ENCODE data around the gene RBFOX1. TPM values are rescaled to one million over a fixed set of nuclear protein-coding genes. Genes with fewer than 3 reads are reported as not detected.

The RBFOX1 gene
- polyA plus RNA-seq, 1 of the 3 experiments (the other 2 are of a cell fraction), result not detected

DNA sequence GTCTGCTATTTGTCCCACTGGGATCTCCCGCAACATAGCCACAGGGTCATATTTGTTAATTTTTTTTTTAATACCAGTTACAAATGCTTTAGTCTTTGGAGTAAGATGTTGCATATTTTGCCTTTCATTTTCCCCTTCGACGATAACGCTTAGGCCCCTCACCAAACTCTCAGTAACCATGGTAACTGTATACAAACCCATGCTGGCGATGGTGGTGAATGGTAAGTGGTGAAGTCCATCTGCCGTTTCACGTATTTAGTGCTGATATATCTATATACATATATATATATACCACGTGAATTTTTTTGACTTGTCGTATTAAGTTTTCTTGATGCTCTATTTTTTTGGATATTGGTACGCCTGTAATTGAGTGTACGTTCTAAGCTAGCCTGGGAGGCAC is 263.7 kb downstream of the RBFOX1 start:
- Histone ChIP-seq H3K4me1 (ENCODE audit: control insufficient read depth in 1 of 2, insufficient read depth in 2 of 2, low read depth in 1 of 2, low read length in 1 of 2) (no peaks in the 10 kb centered on the region), H3K9me2 (no peaks in the 10 kb centered on the region), H2AFZ (ENCODE audit: low read depth) (no peak overlapping the region), H3K4me2 (no peak overlapping the region), H3K27ac (ENCODE audit: low read depth in 2 of 2, low read length in 1 of 2) (no peak overlapping the region), H3K9me3 (peaks cover 5% of the 10 kb centered on the region), H4K20me1 (ENCODE audit: insufficient read depth) (no peaks in the 10 kb centered on the region), H3K79me2 (ENCODE audit: insufficient read depth) (no peaks in the 10 kb centered on the region), H3F3A (replicated peaks; ENCODE audit: insufficient read depth) (no peaks in the 10 kb centered on the region), H3K27me3 (ENCODE audit: insufficient read depth) (no peaks in the 10 kb centered on the region), H3K9ac (no peak overlapping the region), H3K36me3 (replicated peaks in 1 of 2; ENCODE audit: control insufficient read depth in 1 of 2, insufficient read depth in 2 of 2, low read length in 1 of 2) (no peaks in the 10 kb centered on the region), H3K4me3 (ENCODE audit: low read depth in 2 of 2, low read length in 1 of 2) (no peak overlapping the region)
- 64% methylated on average over 11 of the region's 11 CpGs for WGBS (ENCODE audit: low lambda C conversion rate)
- POLR2A ChIA-PET, result no interaction called here
- DNase-seq, result no peak
- CTCF ChIA-PET, result no interaction called here
- no peak for TF ChIP-seq MEF2A (IDR thresholded peaks at IDR 0.05; ENCODE audit: borderline replicate concordance, low read depth)
- TF ChIP-seq TAF1 (IDR thresholded peaks at IDR 0.05; ENCODE audit: borderline replicate concordance, low read depth, low read length), result no peak
- no peak for TF ChIP-seq NFIC (IDR thresholded peaks at IDR 0.05; ENCODE audit: borderline replicate concordance)
- TF ChIP-seq, protein P1, sequence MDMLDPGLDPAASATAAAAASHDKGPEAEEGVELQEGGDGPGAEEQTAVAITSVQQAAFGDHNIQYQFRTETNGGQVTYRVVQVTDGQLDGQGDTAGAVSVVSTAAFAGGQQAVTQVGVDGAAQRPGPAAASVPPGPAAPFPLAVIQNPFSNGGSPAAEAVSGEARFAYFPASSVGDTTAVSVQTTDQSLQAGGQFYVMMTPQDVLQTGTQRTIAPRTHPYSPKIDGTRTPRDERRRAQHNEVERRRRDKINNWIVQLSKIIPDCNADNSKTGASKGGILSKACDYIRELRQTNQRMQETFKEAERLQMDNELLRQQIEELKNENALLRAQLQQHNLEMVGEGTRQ (IDR thresholded peaks at IDR 0.05; ENCODE audit: borderline replicate concordance, low read depth, low read length), result no peak
- TF ChIP-seq NRF1 (IDR thresholded peaks at IDR 0.05; ENCODE audit: low read depth, low read length), result no peak
- no peak for TF ChIP-seq TEAD4 (IDR thresholded peaks at IDR 0.05; ENCODE audit: borderline replicate concordance, insufficient read depth)
- TF ChIP-seq TCF12 (IDR thresholded peaks at IDR 0.05), result no peak

DNA sequence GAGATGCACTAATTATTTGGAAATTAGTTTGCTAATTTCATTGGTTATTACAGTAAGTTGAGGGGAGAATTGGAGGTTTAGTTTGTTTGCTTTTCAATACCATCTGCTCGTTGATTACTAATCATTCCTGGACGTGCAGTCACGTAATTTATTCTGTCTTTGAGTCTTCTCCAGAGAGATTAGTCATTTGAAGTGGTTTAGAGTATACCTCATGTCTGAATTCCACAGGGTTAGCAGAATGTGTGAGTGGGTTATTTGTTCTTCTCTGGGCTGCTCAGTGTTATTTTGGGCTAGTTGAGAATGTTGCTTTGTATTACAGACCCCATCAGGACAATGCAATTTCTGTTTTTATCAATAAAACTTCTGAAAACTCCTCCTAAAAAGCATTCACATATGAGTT is 265.0 kb downstream of the RBFOX1 start:
- no peaks in the 10 kb centered on the region for H3K79me2 ChIP-seq (ENCODE audit: insufficient read depth)
- H3F3A ChIP-seq (replicated peaks; ENCODE audit: insufficient read depth), result no peaks in the 10 kb centered on the region
- H3K9me3 ChIP-seq, result peaks cover 5% of the 10 kb centered on the region
- H3K9me2 ChIP-seq, result no peaks in the 10 kb centered on the region
- TF ChIP-seq EZH2phosphoT487 (IDR thresholded peaks at IDR 0.05; ENCODE audit: borderline replicate concordance, low read depth) (no peak), REST (IDR thresholded peaks at IDR 0.05; ENCODE audit: low read depth, low read length) (no peak), RXRA (IDR thresholded peaks at IDR 0.05; ENCODE audit: borderline replicate concordance, low read depth) (no peak), FOSL2 (IDR thresholded peaks at IDR 0.05; ENCODE audit: borderline replicate concordance, low read depth) (no peak), RFX5 (IDR thresholded peaks at IDR 0.05; ENCODE audit: low read length) (no peak), EP300 (IDR thresholded peaks at IDR 0.05; ENCODE audit: borderline replicate concordance in 1 of 2, low read depth in 1 of 2, low read length in 1 of 2) (no peak), JUND (IDR thresholded peaks at IDR 0.05) (no peak), TCF12 (IDR thresholded peaks at IDR 0.05) (no peak), SMC3 (IDR thresholded peaks at IDR 0.05; ENCODE audit: low read depth, low read length) (no peak), RAD21 (IDR thresholded peaks at IDR 0.05; ENCODE audit: low read length) (no peak), TEAD4 (IDR thresholded peaks at IDR 0.05; ENCODE audit: borderline replicate concordance, insufficient read depth) (no peak), CHD2 (IDR thresholded peaks at IDR 0.05; ENCODE audit: low read length, partially characterized antibody) (no peak), GABPA (IDR thresholded peaks at IDR 0.05; ENCODE audit: low read depth) (no peak), NFIC (IDR thresholded peaks at IDR 0.05; ENCODE audit: borderline replicate concordance) (no peak), SIN3A (IDR thresholded peaks at IDR 0.05; ENCODE audit: borderline replicate concordance, low read depth, low read length) (no peak), TAF1 (IDR thresholded peaks at IDR 0.05; ENCODE audit: borderline replicate concordance, low read depth, low read length) (no peak)
- TF ChIP-seq, protein P2, sequence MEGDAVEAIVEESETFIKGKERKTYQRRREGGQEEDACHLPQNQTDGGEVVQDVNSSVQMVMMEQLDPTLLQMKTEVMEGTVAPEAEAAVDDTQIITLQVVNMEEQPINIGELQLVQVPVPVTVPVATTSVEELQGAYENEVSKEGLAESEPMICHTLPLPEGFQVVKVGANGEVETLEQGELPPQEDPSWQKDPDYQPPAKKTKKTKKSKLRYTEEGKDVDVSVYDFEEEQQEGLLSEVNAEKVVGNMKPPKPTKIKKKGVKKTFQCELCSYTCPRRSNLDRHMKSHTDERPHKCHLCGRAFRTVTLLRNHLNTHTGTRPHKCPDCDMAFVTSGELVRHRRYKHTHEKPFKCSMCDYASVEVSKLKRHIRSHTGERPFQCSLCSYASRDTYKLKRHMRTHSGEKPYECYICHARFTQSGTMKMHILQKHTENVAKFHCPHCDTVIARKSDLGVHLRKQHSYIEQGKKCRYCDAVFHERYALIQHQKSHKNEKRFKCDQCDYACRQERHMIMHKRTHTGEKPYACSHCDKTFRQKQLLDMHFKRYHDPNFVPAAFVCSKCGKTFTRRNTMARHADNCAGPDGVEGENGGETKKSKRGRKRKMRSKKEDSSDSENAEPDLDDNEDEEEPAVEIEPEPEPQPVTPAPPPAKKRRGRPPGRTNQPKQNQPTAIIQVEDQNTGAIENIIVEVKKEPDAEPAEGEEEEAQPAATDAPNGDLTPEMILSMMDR (IDR thresholded peaks at IDR 0.05), result no peak
- TF ChIP-seq, protein P3, sequence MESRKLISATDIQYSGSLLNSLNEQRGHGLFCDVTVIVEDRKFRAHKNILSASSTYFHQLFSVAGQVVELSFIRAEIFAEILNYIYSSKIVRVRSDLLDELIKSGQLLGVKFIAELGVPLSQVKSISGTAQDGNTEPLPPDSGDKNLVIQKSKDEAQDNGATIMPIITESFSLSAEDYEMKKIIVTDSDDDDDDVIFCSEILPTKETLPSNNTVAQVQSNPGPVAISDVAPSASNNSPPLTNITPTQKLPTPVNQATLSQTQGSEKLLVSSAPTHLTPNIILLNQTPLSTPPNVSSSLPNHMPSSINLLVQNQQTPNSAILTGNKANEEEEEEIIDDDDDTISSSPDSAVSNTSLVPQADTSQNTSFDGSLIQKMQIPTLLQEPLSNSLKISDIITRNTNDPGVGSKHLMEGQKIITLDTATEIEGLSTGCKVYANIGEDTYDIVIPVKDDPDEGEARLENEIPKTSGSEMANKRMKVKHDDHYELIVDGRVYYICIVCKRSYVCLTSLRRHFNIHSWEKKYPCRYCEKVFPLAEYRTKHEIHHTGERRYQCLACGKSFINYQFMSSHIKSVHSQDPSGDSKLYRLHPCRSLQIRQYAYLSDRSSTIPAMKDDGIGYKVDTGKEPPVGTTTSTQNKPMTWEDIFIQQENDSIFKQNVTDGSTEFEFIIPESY (IDR thresholded peaks at IDR 0.05; ENCODE audit: borderline replicate concordance, low read depth), result no peak
- no peak overlapping the region for H3K9ac ChIP-seq
- no peak overlapping the region for H3K27ac ChIP-seq (ENCODE audit: low read depth in 2 of 2, low read length in 1 of 2)
- H3K27me3 ChIP-seq (ENCODE audit: insufficient read depth), result no peaks in the 10 kb centered on the region
- H3K4me1 ChIP-seq (ENCODE audit: control insufficient read depth in 1 of 2, insufficient read depth in 2 of 2, low read depth in 1 of 2, low read length in 1 of 2), result no peaks in the 10 kb centered on the region
- ChIA-PET POLR2A (no interaction called here), CTCF (no interaction called here)
- no peak for DNase-seq
- no peaks in the 10 kb centered on the region for H4K20me1 ChIP-seq (ENCODE audit: insufficient read depth)
- H2AFZ ChIP-seq (ENCODE audit: low read depth), result no peak overlapping the region
- WGBS (ENCODE audit: low lambda C conversion rate), result 2% methylated on average over 3 of the region's 3 CpGs
- H3K36me3 ChIP-seq (replicated peaks in 1 of 2; ENCODE audit: control insufficient read depth in 1 of 2, insufficient read depth in 2 of 2, low read length in 1 of 2), result no peaks in the 10 kb centered on the region
- no peak overlapping the region for H3K4me2 ChIP-seq
- H3K4me3 ChIP-seq (ENCODE audit: low read depth in 2 of 2, low read length in 1 of 2), result no peak overlapping the region

Data from SK-N-SH (cell line).